HL-60 (cell line): ENCODE results near the gene CRYZL1.

ENCODE experiments used
- DNase-seq, 2 experiments: peaks; one replicate each; pipeline ENCODE4 v3.0.0-alpha.2; 2010 to 2020; ENCODE audit warnings: low read depth in 1 of 2, low spot score in 1 of 2
- H3K27ac ChIP-seq: fragments of 250-450 bp; sonication (Bioruptor Pico); replicated peaks from 2 replicates; pipeline ENCODE4 v1.5.1; 2020; ENCODE audit warnings: mild to moderate bottlenecking, moderate library complexity
- H3K27me3 ChIP-seq: fragments of 250-450 bp; sonication (Bioruptor Pico); 2 replicates; pipeline ENCODE4 v1.5.1; 2021; ENCODE audit warnings: mild to moderate bottlenecking, moderate library complexity; ENCODE audit not compliant: insufficient read depth, poor library complexity, severe bottlenecking
- H3K4me3 ChIP-seq: replicated peaks from 2 replicates; pipeline ENCODE4 v1.5.1; 2011; ENCODE audit warnings: mild to moderate bottlenecking, control low read depth, low read length; ENCODE audit not compliant: insufficient read depth
- CTCF ChIP-seq: IDR thresholded peaks from one replicate; pipeline ENCODE4 v1.5.1; 2011; ENCODE audit warnings: low read length, control low read depth, inconsistent platforms; ENCODE audit not compliant: insufficient read depth
- GABPA ChIP-seq: IDR thresholded peaks from 2 replicates; pipeline ENCODE4 v1.6.1; 2012; ENCODE audit warnings: low read depth
- POLR2AphosphoS5 ChIP-seq: IDR thresholded peaks from 2 replicates; pipeline ENCODE4 v1.6.1; 2012; ENCODE audit warnings: low read depth
- REST ChIP-seq: IDR thresholded peaks from 2 replicates; pipeline ENCODE4 v1.6.1; 2012; ENCODE audit warnings: low read depth; ENCODE audit not compliant: insufficient replicate concordance
- SPI1 ChIP-seq: IDR thresholded peaks from 2 replicates; pipeline ENCODE4 v1.6.1; 2012; ENCODE audit warnings: low read depth, mild to moderate bottlenecking, borderline replicate concordance

Gene CRYZL1

GRCh38 chr21:33551664-33552063 lies 89.9 kb downstream of the CRYZL1 start:
- no peak for DNase-seq
- no peaks in the 10 kb centered on the region for H3K27me3 ChIP-seq
- H3K27ac ChIP-seq = no peak overlapping the region
- TF ChIP-seq REST (no peak), POLR2AphosphoS5 (no peak), CTCF (no peak), GABPA (no peak), SPI1 (no peak)
- H3K4me3 ChIP-seq = no peak overlapping the region

- Histone ChIP-seq H3K4me3 (no peak overlapping the region), H3K27me3 (no peaks in the 10 kb centered on the region), H3K27ac (no peak overlapping the region)
- no peak for DNase-seq
- no peak for TF ChIP-seq CTCF
- TF ChIP-seq GABPA = no peak
- TF ChIP-seq REST = no peak
- TF ChIP-seq SPI1 = no peak
- no peak for TF ChIP-seq POLR2AphosphoS5
Observed at GRCh38 chr21:33550772-33551660, 90.5 kb downstream of the CRYZL1 start.

- H3K4me3 ChIP-seq = no peak overlapping the region
- H3K27me3 ChIP-seq = no peaks in the 10 kb centered on the region
- DNase-seq = no peak
- H3K27ac ChIP-seq = no peak overlapping the region
- TF ChIP-seq SPI1 = no peak
- TF ChIP-seq REST = no peak
- TF ChIP-seq CTCF = no peak
- no peak for TF ChIP-seq POLR2AphosphoS5
- TF ChIP-seq GABPA = no peak
Observed at GRCh38 chr21:33549848-33550771, 91.4 kb downstream of the CRYZL1 start.
